HEK293 (cell line): ENCODE measurements around the gene MACC1.

Experiments
- CTCF ChIA-PET: fragments of 350-600 bp; formaldehyde crosslinking; extraction: SDS; loops from one replicate; lab custom pipeline; 2021; ENCODE audit warnings: antibody characterized with exemption; lab: Yijun Ruan, JAX
- POLR2A ChIA-PET: fragments of 300-600 bp; formaldehyde crosslinking; extraction: SDS; loops from one replicate; lab custom pipeline; 2020; ENCODE audit warnings: antibody characterized with exemption, inconsistent platforms; lab: Yijun Ruan, JAX
- H3K27ac ChIP-seq: fragments of 200-500 bp; sonication (Bioruptor generic); 2 replicates; pipeline ENCODE4 v1.5.1; 2014; ENCODE audit warnings: low read depth, low read length, control low read depth, inconsistent platforms; ENCODE audit errors: extremely low read depth
- H3K36me3 ChIP-seq, 2 experiments: fragments of 200-500 bp in 1 of 2; sonication (Bioruptor generic) in 1 of 2; 1 replicate in 1 of 2; 2 replicates in 1 of 2; pipeline ENCODE4 v1.5.1; 2014 to 2017; ENCODE audit warnings: inconsistent platforms in 2 of 2, low read length in 2 of 2; ENCODE audit not compliant: control insufficient read depth in 2 of 2, insufficient read depth in 1 of 2
- H3K4me1 ChIP-seq: fragments of 200-500 bp; sonication (Bioruptor generic); 2 replicates; pipeline ENCODE4 v1.5.1; 2014; ENCODE audit warnings: mild to moderate bottlenecking, low read length, inconsistent platforms; ENCODE audit not compliant: control insufficient read depth, insufficient read depth
- H3K4me3 ChIP-seq: 2 replicates; pipeline ENCODE4 v1.5.1; 2011; ENCODE audit warnings: low read depth, mild to moderate bottlenecking, control low read depth, low read length, moderate library complexity
- H3K9me3 ChIP-seq: fragments of 200-500 bp; sonication (Bioruptor generic); 2 replicates; pipeline ENCODE4 v1.5.1; 2014; ENCODE audit warnings: low read depth, low read length, inconsistent platforms; ENCODE audit not compliant: control insufficient read depth, insufficient read depth
- KLF16 ChIP-seq: fragments of 450-650 bp; formaldehyde crosslinking; IDR thresholded peaks from 2 replicates; pipeline ENCODE4 v1.5.1; 2017; ENCODE audit warnings: missing biosample characterization, missing genetic modification characterization
- SP7 ChIP-seq: fragments of 450-650 bp; formaldehyde crosslinking; IDR thresholded peaks from 2 replicates; pipeline ENCODE4 v1.5.1; 2016; ENCODE audit warnings: missing biosample characterization, missing genetic modification characterization
- TRIM28 ChIP-seq: IDR thresholded peaks from 2 replicates; pipeline ENCODE4 v1.6.1; 2011; ENCODE audit warnings: low read length, control low read depth, borderline replicate concordance
- ZBTB7A ChIP-seq: fragments of 450-650 bp; formaldehyde crosslinking; IDR thresholded peaks from 2 replicates; pipeline ENCODE4 v1.5.1; 2016; ENCODE audit warnings: low read depth, missing biosample characterization, missing genetic modification characterization
- ZEB2 ChIP-seq: fragments of 450-650 bp; formaldehyde crosslinking; IDR thresholded peaks from 2 replicates; pipeline ENCODE4 v1.5.1; 2016; ENCODE audit warnings: missing biosample characterization, missing genetic modification characterization
- ZNF10 ChIP-seq: fragments of 450-650 bp; formaldehyde crosslinking; IDR thresholded peaks from 2 replicates; pipeline ENCODE4 v1.5.1; 2017; ENCODE audit warnings: missing biosample characterization, missing genetic modification characterization
- ZNF140 ChIP-seq: fragments of 450-650 bp; formaldehyde crosslinking; IDR thresholded peaks from 2 replicates; pipeline ENCODE4 v1.5.1; 2016; ENCODE audit warnings: missing biosample characterization, missing genetic modification characterization
- ZNF19 ChIP-seq: fragments of 450-650 bp; formaldehyde crosslinking; IDR thresholded peaks from 2 replicates; pipeline ENCODE4; 2016; ENCODE audit warnings: missing biosample characterization, missing genetic modification characterization, low read depth
- ZNF2 ChIP-seq: fragments of 450-650 bp; formaldehyde crosslinking; IDR thresholded peaks from 2 replicates; pipeline ENCODE4 v1.5.1; 2016; ENCODE audit warnings: missing biosample characterization, missing genetic modification characterization
- ZNF354C ChIP-seq: fragments of 450-650 bp; formaldehyde crosslinking; IDR thresholded peaks from 2 replicates; pipeline ENCODE4 v1.5.1; 2016; ENCODE audit warnings: missing biosample characterization, missing genetic modification characterization, low read depth, borderline replicate concordance
- ZNF37A ChIP-seq: fragments of 450-650 bp; IDR thresholded peaks from 2 replicates; pipeline ENCODE4 v1.5.1; 2018; ENCODE audit warnings: missing biosample characterization, missing genetic modification characterization
- ZNF621 ChIP-seq: fragments of 450-650 bp; formaldehyde crosslinking; IDR thresholded peaks from 2 replicates; pipeline ENCODE4 v1.5.1; 2017; ENCODE audit warnings: missing biosample characterization, missing genetic modification characterization
- ZNF624 ChIP-seq: fragments of 450-650 bp; formaldehyde crosslinking; IDR thresholded peaks from 2 replicates; pipeline ENCODE4 v1.5.1; 2017; ENCODE audit warnings: missing biosample characterization, missing genetic modification characterization
- ZNF626 ChIP-seq: fragments of 450-650 bp; sonication (Bioruptor Pico); formaldehyde crosslinking; IDR thresholded peaks from 2 replicates; pipeline ENCODE4 v1.5.1; 2018; ENCODE audit warnings: missing biosample characterization, missing genetic modification characterization, inconsistent platforms
- ZNF654 ChIP-seq: fragments of 450-650 bp; formaldehyde crosslinking; IDR thresholded peaks from 2 replicates; pipeline ENCODE4 v1.5.1; 2016; ENCODE audit warnings: low read depth, missing biosample characterization, missing genetic modification characterization
- ZNF670 ChIP-seq: fragments of 450-650 bp; formaldehyde crosslinking; IDR thresholded peaks from 2 replicates; pipeline ENCODE4 v1.5.1; 2016; ENCODE audit warnings: missing biosample characterization, missing genetic modification characterization, low read depth
- ZNF768 ChIP-seq: fragments of 450-650 bp; formaldehyde crosslinking; IDR thresholded peaks from 2 replicates; pipeline ENCODE4 v1.5.1; 2018; ENCODE audit warnings: missing biosample characterization, mild to moderate bottlenecking, missing genetic modification characterization
- TF ChIP-seq, protein P1 (sequence below): fragments of 450-650 bp; formaldehyde crosslinking; IDR thresholded peaks from 2 replicates; pipeline ENCODE4 v1.5.1; 2017; ENCODE audit warnings: missing biosample characterization, missing genetic modification characterization
- TF ChIP-seq, protein P2 (sequence below): fragments of 450-650 bp; IDR thresholded peaks from 2 replicates; pipeline ENCODE4 v1.5.1; 2018; ENCODE audit warnings: missing biosample characterization, mild to moderate bottlenecking, missing genetic modification characterization
- TF ChIP-seq, protein P3 (sequence below): fragments of 450-650 bp; formaldehyde crosslinking; IDR thresholded peaks from 2 replicates; pipeline ENCODE4 v1.5.1; 2016; ENCODE audit warnings: missing biosample characterization, missing genetic modification characterization
- TF ChIP-seq, protein P4 (sequence below): fragments of 450-650 bp; formaldehyde crosslinking; IDR thresholded peaks from 2 replicates; pipeline ENCODE4 v1.5.1; 2016; ENCODE audit warnings: missing biosample characterization, missing genetic modification characterization
- TF ChIP-seq, protein P5 (sequence below): fragments of 450-650 bp; formaldehyde crosslinking; IDR thresholded peaks from 2 replicates; pipeline ENCODE4 v1.5.1; 2016; ENCODE audit warnings: missing biosample characterization, missing genetic modification characterization, low read depth
- TF ChIP-seq, protein P6 (sequence below): fragments of 450-650 bp; formaldehyde crosslinking; IDR thresholded peaks from 2 replicates; pipeline ENCODE4 v1.5.1; 2016; ENCODE audit warnings: missing biosample characterization, missing genetic modification characterization
- TF ChIP-seq, protein P7 (sequence below): fragments of 450-650 bp; formaldehyde crosslinking; IDR thresholded peaks from 2 replicates; pipeline ENCODE4 v1.5.0; 2017; ENCODE audit warnings: missing biosample characterization, missing genetic modification characterization, borderline replicate concordance

The MACC1 gene

DNA sequence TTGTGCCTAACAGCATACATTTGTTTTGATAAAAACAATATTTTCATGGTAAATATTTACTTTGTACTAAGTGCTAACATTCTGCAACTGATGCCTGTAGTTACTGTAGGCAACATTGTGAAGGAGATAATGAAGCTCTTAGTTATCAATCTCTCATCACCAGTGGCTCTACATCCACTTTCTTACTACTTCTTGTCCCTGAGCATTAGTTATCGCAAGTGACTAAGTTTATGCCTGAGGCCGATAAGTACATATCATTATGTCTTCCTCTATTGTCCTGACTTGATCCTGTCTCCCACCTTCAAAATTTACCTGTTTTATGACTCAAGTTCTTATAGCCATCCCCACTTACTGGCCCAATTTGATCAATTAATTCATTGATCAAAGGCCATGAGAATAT lies 63.6 kb downstream of the MACC1 start (continued):
- TF ChIP-seq, protein P1, sequence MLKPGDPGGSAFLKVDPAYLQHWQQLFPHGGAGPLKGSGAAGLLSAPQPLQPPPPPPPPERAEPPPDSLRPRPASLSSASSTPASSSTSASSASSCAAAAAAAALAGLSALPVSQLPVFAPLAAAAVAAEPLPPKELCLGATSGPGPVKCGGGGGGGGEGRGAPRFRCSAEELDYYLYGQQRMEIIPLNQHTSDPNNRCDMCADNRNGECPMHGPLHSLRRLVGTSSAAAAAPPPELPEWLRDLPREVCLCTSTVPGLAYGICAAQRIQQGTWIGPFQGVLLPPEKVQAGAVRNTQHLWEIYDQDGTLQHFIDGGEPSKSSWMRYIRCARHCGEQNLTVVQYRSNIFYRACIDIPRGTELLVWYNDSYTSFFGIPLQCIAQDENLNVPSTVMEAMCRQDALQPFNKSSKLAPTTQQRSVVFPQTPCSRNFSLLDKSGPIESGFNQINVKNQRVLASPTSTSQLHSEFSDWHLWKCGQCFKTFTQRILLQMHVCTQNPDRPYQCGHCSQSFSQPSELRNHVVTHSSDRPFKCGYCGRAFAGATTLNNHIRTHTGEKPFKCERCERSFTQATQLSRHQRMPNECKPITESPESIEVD (tag by site-specific recombination): no peak
- TF ChIP-seq, protein P2, sequence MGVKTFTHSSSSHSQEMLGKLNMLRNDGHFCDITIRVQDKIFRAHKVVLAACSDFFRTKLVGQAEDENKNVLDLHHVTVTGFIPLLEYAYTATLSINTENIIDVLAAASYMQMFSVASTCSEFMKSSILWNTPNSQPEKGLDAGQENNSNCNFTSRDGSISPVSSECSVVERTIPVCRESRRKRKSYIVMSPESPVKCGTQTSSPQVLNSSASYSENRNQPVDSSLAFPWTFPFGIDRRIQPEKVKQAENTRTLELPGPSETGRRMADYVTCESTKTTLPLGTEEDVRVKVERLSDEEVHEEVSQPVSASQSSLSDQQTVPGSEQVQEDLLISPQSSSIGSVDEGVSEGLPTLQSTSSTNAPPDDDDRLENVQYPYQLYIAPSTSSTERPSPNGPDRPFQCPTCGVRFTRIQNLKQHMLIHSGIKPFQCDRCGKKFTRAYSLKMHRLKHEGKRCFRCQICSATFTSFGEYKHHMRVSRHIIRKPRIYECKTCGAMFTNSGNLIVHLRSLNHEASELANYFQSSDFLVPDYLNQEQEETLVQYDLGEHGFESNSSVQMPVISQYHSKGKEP (tag by site-specific recombination): no peak
- TF ChIP-seq ZNF19 (tag by site-specific recombination) (no peak), ZNF140 (tag by site-specific recombination) (no peak), ZNF768 (tag by site-specific recombination) (no peak), SP7 (tag by site-specific recombination) (no peak), ZBTB7A (tag by site-specific recombination) (no peak), ZEB2 (tag by site-specific recombination) (no peak), KLF16 (no peak), ZNF2 (tag by site-specific recombination) (no peak), ZNF624 (tag by site-specific recombination) (no peak), ZNF626 (tag by site-specific recombination) (no peak), ZNF10 (tag by site-specific recombination) (no peak)
- TF ChIP-seq, protein P3, sequence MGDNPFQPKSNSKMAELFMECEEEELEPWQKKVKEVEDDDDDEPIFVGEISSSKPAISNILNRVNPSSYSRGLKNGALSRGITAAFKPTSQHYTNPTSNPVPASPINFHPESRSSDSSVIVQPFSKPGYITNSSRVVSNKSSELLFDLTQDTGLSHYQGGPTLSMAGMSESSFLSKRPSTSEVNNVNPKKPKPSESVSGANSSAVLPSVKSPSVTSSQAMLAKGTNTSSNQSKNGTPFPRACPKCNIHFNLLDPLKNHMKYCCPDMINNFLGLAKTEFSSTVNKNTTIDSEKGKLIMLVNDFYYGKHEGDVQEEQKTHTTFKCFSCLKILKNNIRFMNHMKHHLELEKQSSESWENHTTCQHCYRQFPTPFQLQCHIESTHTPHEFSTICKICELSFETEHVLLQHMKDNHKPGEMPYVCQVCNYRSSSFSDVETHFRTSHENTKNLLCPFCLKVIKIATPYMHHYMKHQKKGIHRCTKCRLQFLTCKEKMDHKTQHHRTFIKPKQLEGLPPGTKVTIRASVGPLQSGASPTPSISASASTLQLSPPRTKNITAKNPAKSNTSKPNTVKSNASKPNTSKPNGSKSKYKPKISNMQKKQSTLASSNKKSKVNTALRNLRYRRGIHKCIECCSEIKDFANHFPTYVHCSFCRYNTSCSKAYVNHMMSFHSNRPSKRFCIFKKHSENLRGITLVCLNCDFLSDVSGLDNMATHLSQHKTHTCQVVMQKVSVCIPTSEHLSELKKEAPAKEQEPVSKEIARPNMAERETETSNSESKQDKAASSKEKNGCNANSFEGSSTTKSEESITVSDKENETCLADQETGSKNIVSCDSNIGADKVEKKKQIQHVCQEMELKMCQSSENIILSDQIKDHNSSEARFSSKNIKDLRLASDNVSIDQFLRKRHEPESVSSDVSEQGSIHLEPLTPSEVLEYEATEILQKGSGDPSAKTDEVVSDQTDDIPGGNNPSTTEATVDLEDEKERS (tag by site-specific recombination): no peak
- TF ChIP-seq, protein P4, sequence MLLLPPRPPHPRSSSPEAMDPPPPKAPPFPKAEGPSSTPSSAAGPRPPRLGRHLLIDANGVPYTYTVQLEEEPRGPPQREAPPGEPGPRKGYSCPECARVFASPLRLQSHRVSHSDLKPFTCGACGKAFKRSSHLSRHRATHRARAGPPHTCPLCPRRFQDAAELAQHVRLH (tag by site-specific recombination): no peak
- TF ChIP-seq, protein P5, sequence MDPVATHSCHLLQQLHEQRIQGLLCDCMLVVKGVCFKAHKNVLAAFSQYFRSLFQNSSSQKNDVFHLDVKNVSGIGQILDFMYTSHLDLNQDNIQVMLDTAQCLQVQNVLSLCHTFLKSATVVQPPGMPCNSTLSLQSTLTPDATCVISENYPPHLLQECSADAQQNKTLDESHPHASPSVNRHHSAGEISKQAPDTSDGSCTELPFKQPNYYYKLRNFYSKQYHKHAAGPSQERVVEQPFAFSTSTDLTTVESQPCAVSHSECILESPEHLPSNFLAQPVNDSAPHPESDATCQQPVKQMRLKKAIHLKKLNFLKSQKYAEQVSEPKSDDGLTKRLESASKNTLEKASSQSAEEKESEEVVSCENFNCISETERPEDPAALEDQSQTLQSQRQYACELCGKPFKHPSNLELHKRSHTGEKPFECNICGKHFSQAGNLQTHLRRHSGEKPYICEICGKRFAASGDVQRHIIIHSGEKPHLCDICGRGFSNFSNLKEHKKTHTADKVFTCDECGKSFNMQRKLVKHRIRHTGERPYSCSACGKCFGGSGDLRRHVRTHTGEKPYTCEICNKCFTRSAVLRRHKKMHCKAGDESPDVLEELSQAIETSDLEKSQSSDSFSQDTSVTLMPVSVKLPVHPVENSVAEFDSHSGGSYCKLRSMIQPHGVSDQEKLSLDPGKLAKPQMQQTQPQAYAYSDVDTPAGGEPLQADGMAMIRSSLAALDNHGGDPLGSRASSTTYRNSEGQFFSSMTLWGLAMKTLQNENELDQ (tag by site-specific recombination): no peak

DNA sequence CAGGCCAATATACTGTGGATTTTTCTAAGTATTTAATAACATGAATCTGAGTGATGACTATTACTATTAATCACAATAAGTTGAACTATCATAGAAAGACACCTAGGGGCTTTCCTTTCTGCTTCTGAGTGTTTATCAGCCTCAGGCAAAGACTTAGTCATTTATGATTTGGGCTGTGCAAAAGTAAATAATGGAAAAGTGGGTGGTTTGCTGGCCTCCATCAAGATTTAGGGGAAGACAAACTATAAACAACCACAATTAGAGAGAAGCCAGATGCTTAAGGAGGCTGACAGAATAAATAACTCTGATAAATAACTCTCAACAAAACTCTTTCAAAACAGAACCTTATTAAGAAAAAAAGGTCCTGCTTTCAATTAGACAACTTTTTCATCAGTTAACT lies 64.7 kb downstream of the MACC1 start:
- H3K9me3 ChIP-seq: no peaks in the 10 kb centered on the region
- TF ChIP-seq TRIM28 (no peak), ZNF37A (tag by site-specific recombination) (no peak), ZBTB7A (tag by site-specific recombination) (no peak), ZNF621 (tag by site-specific recombination) (no peak), ZNF654 (tag by site-specific recombination) (no peak), ZNF354C (tag by site-specific recombination) (no peak), ZNF670 (tag by site-specific recombination) (no peak)
- TF ChIP-seq, protein P6, sequence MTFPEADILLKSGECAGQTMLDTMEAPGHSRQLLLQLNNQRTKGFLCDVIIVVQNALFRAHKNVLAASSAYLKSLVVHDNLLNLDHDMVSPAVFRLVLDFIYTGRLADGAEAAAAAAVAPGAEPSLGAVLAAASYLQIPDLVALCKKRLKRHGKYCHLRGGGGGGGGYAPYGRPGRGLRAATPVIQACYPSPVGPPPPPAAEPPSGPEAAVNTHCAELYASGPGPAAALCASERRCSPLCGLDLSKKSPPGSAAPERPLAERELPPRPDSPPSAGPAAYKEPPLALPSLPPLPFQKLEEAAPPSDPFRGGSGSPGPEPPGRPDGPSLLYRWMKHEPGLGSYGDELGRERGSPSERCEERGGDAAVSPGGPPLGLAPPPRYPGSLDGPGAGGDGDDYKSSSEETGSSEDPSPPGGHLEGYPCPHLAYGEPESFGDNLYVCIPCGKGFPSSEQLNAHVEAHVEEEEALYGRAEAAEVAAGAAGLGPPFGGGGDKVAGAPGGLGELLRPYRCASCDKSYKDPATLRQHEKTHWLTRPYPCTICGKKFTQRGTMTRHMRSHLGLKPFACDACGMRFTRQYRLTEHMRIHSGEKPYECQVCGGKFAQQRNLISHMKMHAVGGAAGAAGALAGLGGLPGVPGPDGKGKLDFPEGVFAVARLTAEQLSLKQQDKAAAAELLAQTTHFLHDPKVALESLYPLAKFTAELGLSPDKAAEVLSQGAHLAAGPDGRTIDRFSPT (tag by site-specific recombination): no peak
- TF ChIP-seq, protein P7, sequence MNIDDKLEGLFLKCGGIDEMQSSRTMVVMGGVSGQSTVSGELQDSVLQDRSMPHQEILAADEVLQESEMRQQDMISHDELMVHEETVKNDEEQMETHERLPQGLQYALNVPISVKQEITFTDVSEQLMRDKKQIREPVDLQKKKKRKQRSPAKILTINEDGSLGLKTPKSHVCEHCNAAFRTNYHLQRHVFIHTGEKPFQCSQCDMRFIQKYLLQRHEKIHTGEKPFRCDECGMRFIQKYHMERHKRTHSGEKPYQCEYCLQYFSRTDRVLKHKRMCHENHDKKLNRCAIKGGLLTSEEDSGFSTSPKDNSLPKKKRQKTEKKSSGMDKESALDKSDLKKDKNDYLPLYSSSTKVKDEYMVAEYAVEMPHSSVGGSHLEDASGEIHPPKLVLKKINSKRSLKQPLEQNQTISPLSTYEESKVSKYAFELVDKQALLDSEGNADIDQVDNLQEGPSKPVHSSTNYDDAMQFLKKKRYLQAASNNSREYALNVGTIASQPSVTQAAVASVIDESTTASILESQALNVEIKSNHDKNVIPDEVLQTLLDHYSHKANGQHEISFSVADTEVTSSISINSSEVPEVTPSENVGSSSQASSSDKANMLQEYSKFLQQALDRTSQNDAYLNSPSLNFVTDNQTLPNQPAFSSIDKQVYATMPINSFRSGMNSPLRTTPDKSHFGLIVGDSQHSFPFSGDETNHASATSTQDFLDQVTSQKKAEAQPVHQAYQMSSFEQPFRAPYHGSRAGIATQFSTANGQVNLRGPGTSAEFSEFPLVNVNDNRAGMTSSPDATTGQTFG (tag by site-specific recombination): no peak
- TF ChIP-seq, all 188 proteins: peak for 0
- 0 out of 2 replicates have a peak, but pooled peaks cover 3% of the 10 kb centered on the region for H3K4me1 ChIP-seq
- H3K36me3 ChIP-seq: no peaks in the 10 kb centered on the region
- ChIA-PET CTCF (no interaction called here), POLR2A (no interaction called here)
- no peak overlapping the region for H3K4me3 ChIP-seq
- H3K27ac ChIP-seq: no peak overlapping the region
